GM15510 (cell line): ENCODE results near the gene MIPEP.
"Not testable (repeated sequence)": the region's sequence is repeated elsewhere in the genome, so short reads cannot be mapped to it uniquely, and the experiment has no call there.

ENCODE experiments used
- POLR2A ChIP-seq: IDR thresholded peaks from 3 replicates; pipeline ENCODE4 v1.6.1; 2011; ENCODE audit warnings: borderline replicate concordance; ENCODE audit not compliant: insufficient read length; ENCODE audit errors: extremely low read depth

Gene MIPEP

GRCh38 chr13:23901365-23901764, 12.2 kb upstream of the MIPEP start:
- TF ChIP-seq POLR2A: no peak

GRCh38 chr13:23899555-23899954, 10.4 kb upstream of the MIPEP start:
- TF ChIP-seq POLR2A: no peak

- TF ChIP-seq POLR2A: no peak
Observed at GRCh38 chr13:23898101-23898500, 8.9 kb upstream of the MIPEP start.

- not testable (repeated sequence) for TF ChIP-seq POLR2A
Observed at GRCh38 chr13:23897452-23897919, 8.3 kb upstream of the MIPEP start, which contains the start of gene C1QTNF9B. C1QTNF9B (minus strand) TSS chr13:23897502.

DNA sequence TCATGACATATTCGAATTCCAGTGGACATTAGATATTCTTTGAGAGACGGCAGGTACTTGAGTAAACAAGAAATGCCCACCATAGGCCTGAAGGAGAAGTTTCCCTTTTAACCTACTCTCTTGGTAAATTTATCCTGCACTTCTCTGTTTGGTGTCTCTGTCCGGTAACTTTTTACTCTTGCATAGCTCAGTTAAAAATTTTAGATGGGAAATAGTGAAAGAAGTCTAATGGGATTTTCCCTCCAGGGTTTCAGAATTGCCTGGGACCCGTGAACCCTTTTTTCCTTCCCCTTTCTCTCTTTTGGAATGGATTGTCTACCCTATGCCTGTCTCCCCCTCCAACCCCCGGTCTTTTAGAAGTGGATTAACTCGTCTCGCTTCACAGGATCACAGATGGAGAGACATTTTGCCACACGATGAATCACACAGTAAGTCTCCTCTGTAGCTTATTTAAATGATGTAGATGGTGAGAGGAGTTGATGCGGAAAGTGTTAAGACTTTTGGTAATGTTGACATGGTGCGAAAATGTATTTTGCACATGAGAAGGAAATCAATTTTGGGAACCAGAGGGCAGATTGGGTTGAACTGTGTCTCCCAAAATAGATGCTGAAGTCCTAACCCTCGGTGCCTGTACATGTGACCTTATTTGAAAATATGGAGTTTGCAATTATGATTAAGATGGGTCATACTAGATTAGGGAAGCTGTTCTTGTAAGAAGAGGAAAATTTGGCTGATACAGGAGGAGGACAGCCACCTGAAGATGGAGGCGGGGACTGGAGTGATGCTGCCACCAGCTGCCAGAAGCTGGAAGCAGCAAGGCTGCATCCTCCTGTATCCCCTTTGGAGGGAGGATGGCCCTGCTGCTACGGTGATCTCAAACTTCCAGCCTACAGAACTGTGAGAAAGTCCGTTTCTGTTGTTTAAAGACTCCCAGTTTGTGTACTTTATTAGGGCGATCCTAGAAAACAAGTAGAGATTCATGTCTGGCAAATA, 711 bp upstream of the MIPEP start:
- TF ChIP-seq POLR2A: no peak

- no peak for TF ChIP-seq POLR2A
Observed at GRCh38 chr13:23883255-23883654, 5.9 kb downstream of the MIPEP start.

DNA sequence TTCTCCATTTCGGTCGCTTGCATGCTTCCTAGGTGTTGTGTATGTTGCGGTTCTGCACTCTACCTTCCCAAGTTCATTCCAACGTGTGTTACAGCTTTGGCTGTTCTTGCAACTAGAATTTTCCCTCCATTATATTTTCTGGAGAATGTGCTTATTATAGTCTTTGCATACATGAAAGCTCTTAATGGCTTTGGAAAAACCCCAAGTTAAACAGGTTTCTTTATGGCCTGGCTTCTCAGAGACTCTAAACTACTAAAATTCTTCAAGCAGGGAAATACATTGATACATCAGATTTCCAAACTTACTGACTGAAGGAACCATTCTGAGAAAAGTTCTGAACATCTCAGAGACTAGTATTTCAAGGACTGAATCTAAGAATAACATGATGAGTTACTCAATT, 11.9 kb downstream of the MIPEP start:
- TF ChIP-seq POLR2A: no peak

- TF ChIP-seq POLR2A: no peak
Observed at GRCh38 chr13:23876265-23876664, 12.9 kb downstream of the MIPEP start.

DNA sequence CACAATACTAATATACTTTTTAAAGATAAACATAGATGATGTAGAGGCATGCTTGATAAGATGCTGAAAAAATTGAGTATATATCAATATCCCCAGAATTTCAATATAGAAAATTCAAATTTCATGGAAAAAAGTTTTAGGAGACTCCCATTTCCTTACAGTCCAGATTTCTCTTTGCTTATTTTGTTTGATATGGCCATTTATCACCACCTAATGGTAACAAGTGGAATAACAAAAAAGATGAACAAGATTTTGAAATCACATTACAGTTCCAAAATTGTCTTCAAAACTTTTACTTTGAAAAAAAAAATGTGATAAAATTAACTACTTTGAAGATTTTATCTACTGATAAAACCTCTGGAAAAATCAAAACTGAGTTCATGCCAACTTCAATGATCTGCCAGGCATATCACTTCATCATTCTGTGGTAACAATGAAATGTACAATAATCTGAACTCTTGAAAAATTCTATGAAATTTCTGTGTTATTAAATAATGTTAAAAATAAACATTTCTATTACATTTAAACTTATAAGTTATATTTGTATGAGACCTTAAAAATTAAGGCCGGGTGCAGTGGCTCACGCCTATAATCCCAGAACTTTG, 17.5 kb downstream of the MIPEP start:
- TF ChIP-seq POLR2A: no peak

GRCh38 chr13:23870356-23871140, 18.7 kb downstream of the MIPEP start:
- TF ChIP-seq POLR2A: no peak

DNA sequence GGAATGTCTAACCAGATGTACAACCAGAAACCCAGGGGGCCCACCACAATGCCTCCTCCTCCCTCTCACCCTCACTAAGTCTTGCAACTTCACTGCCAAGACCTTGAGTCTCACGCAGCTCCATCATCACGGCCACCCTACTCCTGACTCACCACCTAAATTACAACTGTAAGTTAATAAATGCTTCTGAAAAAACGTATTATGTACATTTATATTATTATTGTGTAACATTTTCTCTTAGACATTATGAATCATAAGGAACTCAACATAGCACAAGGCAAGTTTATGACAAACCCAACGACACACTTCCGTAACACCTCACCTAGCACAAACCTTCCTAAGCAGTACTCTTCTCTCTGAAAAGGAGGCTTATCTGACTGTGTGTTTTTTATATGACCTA, 20.7 kb downstream of the MIPEP start:
- TF ChIP-seq POLR2A: no peak

GRCh38 chr13:23867027-23867491, 22.1 kb downstream of the MIPEP start:
- no peak for TF ChIP-seq POLR2A

- TF ChIP-seq POLR2A: no peak
Observed at GRCh38 chr13:23866420-23867026, 22.7 kb downstream of the MIPEP start.

DNA sequence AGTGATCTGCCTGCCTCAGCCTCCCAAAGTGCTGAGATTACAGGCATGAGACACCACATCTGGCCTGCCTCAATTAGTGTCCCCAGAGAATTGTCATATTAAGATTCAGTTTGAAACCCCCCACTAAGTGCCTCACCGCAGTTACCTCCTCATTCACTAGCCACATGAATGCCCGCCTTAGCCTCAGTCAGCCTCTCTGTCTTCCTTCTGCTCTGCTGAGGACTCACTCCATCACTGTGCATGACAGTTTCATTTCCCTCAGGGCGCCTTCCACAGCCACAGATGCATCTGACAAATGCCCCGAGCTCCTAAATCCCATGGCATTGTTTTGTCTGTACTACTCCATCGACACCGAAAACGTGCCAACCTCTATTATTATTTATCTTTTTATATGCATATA, 23.3 kb downstream of the MIPEP start:
- TF ChIP-seq POLR2A: no peak
